K562 (cell line): ENCODE measurements around the gene BOD1L2. TPM values are rescaled to one million over a fixed set of nuclear protein-coding genes. Genes with fewer than 3 reads are reported as not detected.
A peak's percentile ranks its signal among the peaks of the same experiment; 100 is the strongest.

Experiments used
- DPF2 ChIP-seq: fragments of 450-650 bp; IDR thresholded peaks from 2 replicates; pipeline ENCODE4 v1.6.1; 2016
- SMC3 ChIP-seq: conservative IDR thresholded peaks from 2 replicates; pipeline ENCODE4 v1.6.1; 2011; ENCODE audit warnings: low read depth, low read length, improper control_type of control experiment; ENCODE audit not compliant: insufficient read depth
- ZBTB7A ChIP-seq: IDR thresholded peaks from 2 replicates; pipeline ENCODE4 v1.6.1; 2011; ENCODE audit warnings: low read depth, mild to moderate bottlenecking, low read length, moderate library complexity, borderline replicate concordance; ENCODE audit not compliant: control insufficient read depth
- ZNF41 ChIP-seq: fragments of 250-450 bp; sonication (Bioruptor Pico); conservative IDR thresholded peaks from 2 replicates; pipeline ENCODE4 v1.4.0; 2020; ENCODE audit warnings: mild to moderate bottlenecking
- polyA plus RNA-seq, 8 experiments: library from polyadenylated mRNA; depleted of rRNA in 4 of 8; stranded (reverse) in 5 of 8; unstranded in 3 of 8; fragments of >200 nt; fragmentation: Nextera tagmentation in 2 of 8; fragmentation: Illumina TruSeq in 1 of 8; extraction: Ambion mirVana in 2 of 8; extraction: Trizol in 1 of 8; gene quantifications; 2 replicates each; pipeline versions ENCODE4 v1.2.1 to v1.2.3, GENCODE V29; 2011 to 2014; ENCODE audit warnings: inconsistent platforms in 1 of 8, missing spikeins in 1 of 8
- total RNA-seq, 7 experiments: library from RNA; depleted of rRNA in 6 of 7; stranded (reverse); fragments of >200 nt in 6 of 7; fragmentation: Illumina TruSeq in 2 of 7; extraction: Trizol in 2 of 7; gene quantifications; 2 replicates each; pipeline versions ENCODE4 v1.2.1 to v1.2.3, GENCODE V29; 2011 to 2021; ENCODE audit warnings: low replicate concordance in 1 of 7
- TF ChIP-seq, protein P1 (sequence below), 2 experiments: fragments of 450-650 bp; IDR thresholded peaks; 2 replicates each; pipeline ENCODE4 v1.6.1; 2016; ENCODE audit warnings: mild to moderate bottlenecking in 2 of 2, borderline replicate concordance in 1 of 2, low read depth in 1 of 2, moderate library complexity in 1 of 2
- TF ChIP-seq, protein P2 (sequence below), 3 experiments: IDR thresholded peaks in 2 of 3; conservative IDR thresholded peaks in 1 of 3; 2 replicates each; pipeline ENCODE4 v1.5.1; 2011 to 2012; ENCODE audit warnings: low read length in 3 of 3, mild to moderate bottlenecking in 3 of 3, control low read depth in 2 of 3, improper control_type of control experiment in 1 of 3, inconsistent platforms in 1 of 3, low read depth in 1 of 3, mixed read lengths in 1 of 3, moderate library complexity in 1 of 3; ENCODE audit not compliant: insufficient read depth in 2 of 3
- TF ChIP-seq, protein P3 (sequence below), 2 experiments: fragments of 450-650 bp; formaldehyde crosslinking in 1 of 2; IDR thresholded peaks; 2 replicates each; pipeline versions ENCODE4 v1.4.0 to v1.6.1; 2014 to 2020; ENCODE audit warnings: mild to moderate bottlenecking in 2 of 2, borderline replicate concordance in 1 of 2, low read depth in 1 of 2

BOD1L2 gene
- total and polyA plus RNA-seq, 9 of the 15 experiments (the other 6 are each of a cell fraction or from before 2014, with no cell fraction given) = 0.03 TPM; not detected in 8

DNA sequence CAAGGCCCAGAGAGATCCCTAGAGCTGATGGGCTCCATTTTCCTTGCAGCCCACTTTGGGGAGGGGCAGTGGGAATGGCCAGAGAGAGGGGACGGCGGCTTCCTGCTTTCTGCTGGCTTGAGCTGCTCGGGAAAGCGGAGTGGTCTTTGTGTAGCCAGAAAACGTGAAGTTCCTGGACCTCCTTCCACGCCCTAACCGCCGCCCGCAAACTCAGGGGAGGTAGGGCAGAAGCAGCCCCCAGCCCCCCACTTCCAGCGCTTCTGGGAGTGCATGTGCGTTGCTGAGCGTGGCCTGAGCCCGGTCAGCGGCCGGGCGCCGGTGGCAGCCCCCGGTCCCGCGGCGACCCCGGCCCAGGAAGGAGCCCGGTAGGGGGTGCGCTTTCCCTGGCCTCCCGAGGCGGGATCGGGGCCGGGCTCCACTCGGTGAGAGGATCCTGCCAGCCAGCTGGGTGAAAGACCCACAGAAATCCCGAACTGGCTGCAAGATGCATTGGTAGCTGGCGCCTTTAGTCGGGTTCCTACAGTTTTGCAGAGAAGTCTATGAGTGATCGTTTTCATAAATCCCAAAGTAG lies 25.3 kb upstream of the BOD1L2 start (continued):
- TF ChIP-seq, protein P1, sequence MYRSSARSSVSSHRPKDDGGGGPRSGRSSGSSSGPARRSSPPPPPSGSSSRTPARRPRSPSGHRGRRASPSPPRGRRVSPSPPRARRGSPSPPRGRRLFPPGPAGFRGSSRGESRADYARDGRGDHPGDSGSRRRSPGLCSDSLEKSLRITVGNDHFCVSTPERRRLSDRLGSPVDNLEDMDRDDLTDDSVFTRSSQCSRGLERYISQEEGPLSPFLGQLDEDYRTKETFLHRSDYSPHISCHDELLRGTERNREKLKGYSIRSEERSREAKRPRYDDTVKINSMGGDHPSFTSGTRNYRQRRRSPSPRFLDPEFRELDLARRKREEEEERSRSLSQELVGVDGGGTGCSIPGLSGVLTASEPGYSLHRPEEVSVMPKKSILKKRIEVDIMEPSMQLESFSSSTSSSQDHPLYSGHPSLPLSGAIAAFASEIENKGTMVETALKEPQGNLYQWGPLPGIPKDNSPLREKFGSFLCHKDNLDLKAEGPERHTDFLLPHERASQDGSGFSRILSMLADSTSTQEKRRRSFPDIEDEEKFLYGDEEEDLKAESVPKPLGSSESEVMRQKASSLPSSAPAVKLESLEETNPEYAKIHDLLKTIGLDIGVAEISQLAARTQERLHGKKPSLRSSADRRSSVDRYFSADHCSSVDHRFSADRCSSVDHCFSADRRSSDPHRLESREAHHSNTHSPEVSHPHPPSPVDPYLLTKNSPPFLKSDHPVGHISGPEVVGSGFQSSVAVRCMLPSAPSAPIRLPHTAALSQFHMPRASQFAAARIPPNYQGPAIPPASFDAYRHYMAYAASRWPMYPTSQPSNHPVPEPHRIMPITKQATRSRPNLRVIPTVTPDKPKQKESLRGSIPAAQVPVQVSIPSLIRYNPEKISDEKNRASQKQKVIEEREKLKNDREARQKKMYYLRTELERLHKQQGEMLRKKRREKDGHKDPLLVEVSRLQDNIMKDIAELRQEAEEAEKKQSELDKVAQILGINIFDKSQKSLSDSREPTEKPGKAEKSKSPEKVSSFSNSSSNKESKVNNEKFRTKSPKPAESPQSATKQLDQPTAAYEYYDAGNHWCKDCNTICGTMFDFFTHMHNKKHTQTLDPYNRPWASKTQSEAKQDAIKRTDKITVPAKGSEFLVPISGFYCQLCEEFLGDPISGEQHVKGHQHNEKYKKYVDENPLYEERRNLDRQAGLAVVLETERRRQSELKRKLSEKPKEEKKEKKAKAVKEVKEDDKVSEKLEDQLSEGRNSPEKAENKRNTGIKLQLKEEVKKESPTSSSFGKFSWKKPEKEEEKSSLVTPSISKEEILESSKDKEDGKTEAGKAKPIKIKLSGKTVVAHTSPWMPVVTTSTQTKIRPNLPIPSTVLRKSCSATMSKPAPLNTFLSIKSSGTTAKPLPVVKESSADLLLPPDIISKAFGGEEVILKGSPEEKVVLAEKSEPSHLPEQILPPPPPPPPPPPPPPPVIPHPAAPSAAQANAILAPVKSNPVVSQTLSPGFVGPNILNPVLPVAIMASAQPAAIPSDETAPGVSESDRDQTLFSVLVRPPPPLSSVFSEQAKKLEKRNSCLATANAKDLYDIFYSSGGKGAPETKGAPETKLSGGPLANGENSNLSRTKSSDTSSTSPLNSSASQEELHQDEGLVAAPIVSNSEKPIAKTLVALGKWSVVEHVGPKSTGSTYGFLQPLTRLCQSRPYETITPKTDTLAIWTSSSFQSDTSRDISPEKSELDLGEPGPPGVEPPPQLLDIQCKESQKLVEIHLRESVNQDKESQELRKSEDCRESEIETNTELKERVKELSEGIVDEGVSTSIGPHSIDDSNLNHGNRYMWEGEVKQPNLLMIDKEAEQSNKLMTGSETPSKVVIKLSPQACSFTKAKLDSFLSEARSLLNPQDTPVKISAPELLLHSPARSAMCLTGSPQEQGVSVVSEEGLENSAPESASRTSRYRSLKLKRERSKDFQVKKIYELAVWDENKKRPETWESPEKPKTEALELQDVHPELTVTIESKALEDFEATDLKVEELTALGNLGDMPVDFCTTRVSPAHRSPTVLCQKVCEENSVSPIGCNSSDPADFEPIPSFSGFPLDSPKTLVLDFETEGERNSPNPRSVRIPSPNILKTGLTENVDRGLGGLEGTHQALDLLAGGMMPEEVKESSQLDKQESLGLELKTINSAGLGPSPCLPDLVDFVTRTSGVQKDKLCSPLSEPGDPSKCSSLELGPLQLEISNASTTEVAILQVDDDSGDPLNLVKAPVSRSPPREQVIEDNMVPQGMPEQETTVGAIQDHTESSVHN (IDR thresholded peaks at IDR 0.05; ENCODE audit: borderline replicate concordance in 1 of 2, low read depth in 1 of 2) = no peak
- TF ChIP-seq, protein P2, sequence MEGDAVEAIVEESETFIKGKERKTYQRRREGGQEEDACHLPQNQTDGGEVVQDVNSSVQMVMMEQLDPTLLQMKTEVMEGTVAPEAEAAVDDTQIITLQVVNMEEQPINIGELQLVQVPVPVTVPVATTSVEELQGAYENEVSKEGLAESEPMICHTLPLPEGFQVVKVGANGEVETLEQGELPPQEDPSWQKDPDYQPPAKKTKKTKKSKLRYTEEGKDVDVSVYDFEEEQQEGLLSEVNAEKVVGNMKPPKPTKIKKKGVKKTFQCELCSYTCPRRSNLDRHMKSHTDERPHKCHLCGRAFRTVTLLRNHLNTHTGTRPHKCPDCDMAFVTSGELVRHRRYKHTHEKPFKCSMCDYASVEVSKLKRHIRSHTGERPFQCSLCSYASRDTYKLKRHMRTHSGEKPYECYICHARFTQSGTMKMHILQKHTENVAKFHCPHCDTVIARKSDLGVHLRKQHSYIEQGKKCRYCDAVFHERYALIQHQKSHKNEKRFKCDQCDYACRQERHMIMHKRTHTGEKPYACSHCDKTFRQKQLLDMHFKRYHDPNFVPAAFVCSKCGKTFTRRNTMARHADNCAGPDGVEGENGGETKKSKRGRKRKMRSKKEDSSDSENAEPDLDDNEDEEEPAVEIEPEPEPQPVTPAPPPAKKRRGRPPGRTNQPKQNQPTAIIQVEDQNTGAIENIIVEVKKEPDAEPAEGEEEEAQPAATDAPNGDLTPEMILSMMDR (IDR thresholded peaks at IDR 0.05 in 2 of 3, conservative IDR thresholded peaks at IDR 0.05 in 1 of 3; ENCODE audit: insufficient read depth in 2 of 3, low read depth in 1 of 3, low read length in 3 of 3) = peak in 1 of 3 experiments; percentile 27; a peak in 2 of 6 replicates
- TF ChIP-seq DPF2 = no peak
- TF ChIP-seq, protein P3, sequence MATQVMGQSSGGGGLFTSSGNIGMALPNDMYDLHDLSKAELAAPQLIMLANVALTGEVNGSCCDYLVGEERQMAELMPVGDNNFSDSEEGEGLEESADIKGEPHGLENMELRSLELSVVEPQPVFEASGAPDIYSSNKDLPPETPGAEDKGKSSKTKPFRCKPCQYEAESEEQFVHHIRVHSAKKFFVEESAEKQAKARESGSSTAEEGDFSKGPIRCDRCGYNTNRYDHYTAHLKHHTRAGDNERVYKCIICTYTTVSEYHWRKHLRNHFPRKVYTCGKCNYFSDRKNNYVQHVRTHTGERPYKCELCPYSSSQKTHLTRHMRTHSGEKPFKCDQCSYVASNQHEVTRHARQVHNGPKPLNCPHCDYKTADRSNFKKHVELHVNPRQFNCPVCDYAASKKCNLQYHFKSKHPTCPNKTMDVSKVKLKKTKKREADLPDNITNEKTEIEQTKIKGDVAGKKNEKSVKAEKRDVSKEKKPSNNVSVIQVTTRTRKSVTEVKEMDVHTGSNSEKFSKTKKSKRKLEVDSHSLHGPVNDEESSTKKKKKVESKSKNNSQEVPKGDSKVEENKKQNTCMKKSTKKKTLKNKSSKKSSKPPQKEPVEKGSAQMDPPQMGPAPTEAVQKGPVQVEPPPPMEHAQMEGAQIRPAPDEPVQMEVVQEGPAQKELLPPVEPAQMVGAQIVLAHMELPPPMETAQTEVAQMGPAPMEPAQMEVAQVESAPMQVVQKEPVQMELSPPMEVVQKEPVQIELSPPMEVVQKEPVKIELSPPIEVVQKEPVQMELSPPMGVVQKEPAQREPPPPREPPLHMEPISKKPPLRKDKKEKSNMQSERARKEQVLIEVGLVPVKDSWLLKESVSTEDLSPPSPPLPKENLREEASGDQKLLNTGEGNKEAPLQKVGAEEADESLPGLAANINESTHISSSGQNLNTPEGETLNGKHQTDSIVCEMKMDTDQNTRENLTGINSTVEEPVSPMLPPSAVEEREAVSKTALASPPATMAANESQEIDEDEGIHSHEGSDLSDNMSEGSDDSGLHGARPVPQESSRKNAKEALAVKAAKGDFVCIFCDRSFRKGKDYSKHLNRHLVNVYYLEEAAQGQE (IDR thresholded peaks at IDR 0.05; ENCODE audit: borderline replicate concordance) = peak; percentile 47; the same call in 1 of the 2 replicates
- TF ChIP-seq, protein P3 (CRISPR knock-in tag; IDR thresholded peaks at IDR 0.05; ENCODE audit: low read depth) = no peak
- TF ChIP-seq SMC3 = no peak
- 0 out of 2 replicates have a peak, but pooled peaks have one; percentile 20 for TF ChIP-seq ZBTB7A
- no peak for TF ChIP-seq ZNF41 (CRISPR knock-in tag)
- TF ChIP-seq, all 486 proteins: peak for 5
